Thoracic aorta (tissue), 2 donors: ENCODE measurements around the gene XPR1. TPM values are rescaled to one million over a fixed set of nuclear protein-coding genes. Genes with fewer than 3 reads are reported as not detected.

Experiments
- ATAC-seq: fragments of 150-250 bp; one replicate; pipeline ENCODE4 v1.8.0; 2017; ENCODE audit warnings: low read depth; ENCODE audit not compliant: insufficient number of reproducible peaks, low FRiP score
- DNase-seq: peaks from one replicate; pipeline ENCODE4 v3.0.0-alpha.2; 2020; ENCODE audit warnings: low spot score
- H3K27ac ChIP-seq, 2 donors: fragments of 200-600 bp; sonication (generic); 1 replicate in 1 of 2; 2 replicates in 1 of 2; pipeline ENCODE4 v1.5.1; 2016; ENCODE audit warnings: mild to moderate bottlenecking in 2 of 2, moderate library complexity in 2 of 2
- H3K27me3 ChIP-seq: fragments of 200-600 bp; sonication (generic); replicated peaks from 2 replicates; pipeline ENCODE4 v1.6.0; 2016; ENCODE audit warnings: mild to moderate bottlenecking; ENCODE audit not compliant: insufficient read depth
- H3K36me3 ChIP-seq: fragments of 200-600 bp; sonication (generic); one replicate; pipeline ENCODE4 v1.5.1; 2016
- H3K4me1 ChIP-seq, 2 donors: fragments of 200-600 bp; sonication (generic); 1 replicate in 1 of 2; 2 replicates in 1 of 2; pipeline versions ENCODE4 v1.5.1 to v1.6.0; 2016; ENCODE audit warnings: low read depth in 2 of 2, mild to moderate bottlenecking in 1 of 2; ENCODE audit not compliant: control insufficient read depth in 1 of 2
- H3K4me3 ChIP-seq: fragments of 200-600 bp; sonication (generic); 2 replicates; pipeline ENCODE4 v1.5.1; 2016; ENCODE audit warnings: mild to moderate bottlenecking
- H3K9me3 ChIP-seq: fragments of 200-600 bp; sonication (generic); 2 replicates; pipeline ENCODE4 v1.5.1; 2016
- total RNA-seq, 2 donors: library from RNA; depleted of rRNA; stranded (reverse); fragments of >200 nt; gene quantifications; one replicate each; pipeline versions ENCODE4 v1.1.0 to v1.2.3, GENCODE V29; 2016
- TF ChIP-seq, protein P1 (sequence below): fragments of 200-600 bp; sonication (generic); IDR thresholded peaks from one replicate; pipeline ENCODE4 v1.5.1; 2019; ENCODE audit warnings: antibody characterized with exemption

The XPR1 gene
- total RNA-seq, 2 donors from 2014 or later, result 29.1 to 42.8 TPM

- H3K9me3 ChIP-seq, result no peaks in the 10 kb centered on the region
Measured at GRCh38 chr1:180892675-180893074, 260.9 kb downstream of the XPR1 start.

DNA sequence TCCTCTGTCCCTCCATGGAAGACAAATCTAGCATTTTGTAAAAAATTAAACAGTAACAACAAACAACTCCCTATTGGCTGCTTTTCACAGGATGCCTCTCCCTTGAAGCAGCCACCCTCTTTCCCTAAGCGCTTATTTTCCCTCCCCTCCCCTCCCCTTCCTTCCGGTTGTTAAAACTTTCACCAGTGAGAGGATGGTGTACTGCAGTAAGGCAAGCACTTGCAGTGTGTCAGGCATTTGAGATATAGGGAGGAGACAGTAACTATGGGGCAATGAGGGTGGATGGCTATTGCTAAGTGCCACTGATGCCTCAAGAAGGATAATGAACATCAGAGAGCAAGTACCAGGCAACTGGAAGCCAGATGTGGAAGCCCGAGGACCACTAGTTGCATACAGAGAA lies 261.8 kb downstream of the XPR1 start:
- TF ChIP-seq, protein P1, sequence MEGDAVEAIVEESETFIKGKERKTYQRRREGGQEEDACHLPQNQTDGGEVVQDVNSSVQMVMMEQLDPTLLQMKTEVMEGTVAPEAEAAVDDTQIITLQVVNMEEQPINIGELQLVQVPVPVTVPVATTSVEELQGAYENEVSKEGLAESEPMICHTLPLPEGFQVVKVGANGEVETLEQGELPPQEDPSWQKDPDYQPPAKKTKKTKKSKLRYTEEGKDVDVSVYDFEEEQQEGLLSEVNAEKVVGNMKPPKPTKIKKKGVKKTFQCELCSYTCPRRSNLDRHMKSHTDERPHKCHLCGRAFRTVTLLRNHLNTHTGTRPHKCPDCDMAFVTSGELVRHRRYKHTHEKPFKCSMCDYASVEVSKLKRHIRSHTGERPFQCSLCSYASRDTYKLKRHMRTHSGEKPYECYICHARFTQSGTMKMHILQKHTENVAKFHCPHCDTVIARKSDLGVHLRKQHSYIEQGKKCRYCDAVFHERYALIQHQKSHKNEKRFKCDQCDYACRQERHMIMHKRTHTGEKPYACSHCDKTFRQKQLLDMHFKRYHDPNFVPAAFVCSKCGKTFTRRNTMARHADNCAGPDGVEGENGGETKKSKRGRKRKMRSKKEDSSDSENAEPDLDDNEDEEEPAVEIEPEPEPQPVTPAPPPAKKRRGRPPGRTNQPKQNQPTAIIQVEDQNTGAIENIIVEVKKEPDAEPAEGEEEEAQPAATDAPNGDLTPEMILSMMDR, result no peak
- no peaks in the 10 kb centered on the region for H3K27me3 ChIP-seq
- ATAC-seq (no peak), DNase-seq (no peak)
- H3K4me1 ChIP-seq, result no peaks in the 10 kb centered on the region
- no peaks in the 10 kb centered on the region for H3K36me3 ChIP-seq
- no peak overlapping the region for H3K4me3 ChIP-seq
- no peak overlapping the region for H3K27ac ChIP-seq
- H3K9me3 ChIP-seq, result no peaks in the 10 kb centered on the region

More at GRCh38 chr1:180892675-180893074, 260.9 kb downstream of the XPR1 start:
- DNase-seq (no peak), ATAC-seq (no peak)
- TF ChIP-seq, protein P1, result no peak
- H3K4me1 ChIP-seq, result no peaks in the 10 kb centered on the region
- H3K36me3 ChIP-seq, result no peaks in the 10 kb centered on the region
- no peak overlapping the region for H3K4me3 ChIP-seq
- H3K27me3 ChIP-seq, result no peaks in the 10 kb centered on the region
- H3K27ac ChIP-seq, result no peak overlapping the region

DNA sequence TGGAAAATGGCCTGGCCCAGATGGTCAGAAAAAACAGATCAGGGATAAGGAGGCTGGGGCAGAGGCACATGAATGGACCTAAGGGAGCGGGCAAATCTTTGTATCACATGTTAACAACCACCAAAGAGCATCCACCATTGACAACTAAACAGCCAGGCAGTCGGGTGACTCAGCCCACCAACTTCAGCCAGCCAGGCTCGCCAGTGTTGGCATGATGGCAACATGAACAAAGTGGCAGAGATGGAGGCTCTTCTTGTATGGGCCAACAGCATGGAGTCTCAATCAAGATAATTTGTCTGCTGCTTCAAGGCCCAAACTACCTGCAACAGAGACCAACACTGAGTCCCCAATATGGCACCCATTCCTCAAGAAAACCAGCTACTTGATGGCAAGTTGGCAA lies 264.3 kb downstream of the XPR1 start:
- no peak overlapping the region for H3K4me3 ChIP-seq
- TF ChIP-seq, protein P1, result no peak
- ATAC-seq (no peak), DNase-seq (no peak)
- no peaks in the 10 kb centered on the region for H3K4me1 ChIP-seq
- H3K27me3 ChIP-seq, result no peaks in the 10 kb centered on the region
- H3K9me3 ChIP-seq, result no peaks in the 10 kb centered on the region
- H3K27ac ChIP-seq, result no peak overlapping the region
- no peaks in the 10 kb centered on the region for H3K36me3 ChIP-seq

DNA sequence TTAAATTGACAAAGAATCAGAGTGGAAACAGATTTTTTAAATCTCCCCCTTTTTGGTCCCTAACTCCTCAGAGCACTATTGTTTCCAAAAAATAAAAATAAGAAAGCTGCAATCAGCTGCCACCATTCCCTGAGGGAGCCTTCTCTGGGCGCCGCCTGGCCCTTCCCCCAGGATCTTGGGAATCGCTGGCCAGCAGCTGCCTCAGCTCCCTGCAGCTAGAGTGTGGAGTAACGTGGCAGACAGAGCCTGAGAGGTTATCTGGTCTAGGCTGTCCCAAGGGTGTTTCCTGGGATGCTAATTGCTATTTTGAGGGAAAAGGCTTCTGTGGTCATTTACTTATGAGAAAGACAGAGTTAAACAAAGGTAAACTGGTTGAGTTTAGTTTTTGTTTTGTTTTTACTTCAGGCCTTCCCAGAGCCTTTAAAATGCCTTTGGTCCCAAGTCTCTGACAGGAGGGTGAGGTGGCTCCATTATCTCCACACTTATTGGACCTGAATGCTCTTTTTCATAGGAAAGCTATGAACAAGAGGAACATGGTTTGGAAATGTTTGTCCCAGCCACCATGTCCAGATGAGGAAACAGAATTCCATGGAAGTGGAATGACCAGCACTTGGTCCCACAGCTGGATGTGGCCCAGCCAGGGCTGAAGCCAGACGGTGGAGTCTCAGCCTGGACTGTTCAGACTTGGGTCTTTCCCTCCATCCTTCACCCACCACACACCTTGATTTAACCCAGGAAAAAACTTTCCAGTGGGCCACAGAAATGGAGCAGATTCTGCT lies 266.8 kb downstream of the XPR1 start:
- Histone ChIP-seq H3K27ac (no peak overlapping the region), H3K9me3 (no peaks in the 10 kb centered on the region), H3K36me3 (no peaks in the 10 kb centered on the region), H3K4me1 (no peaks in the 10 kb centered on the region), H3K4me3 (no peak overlapping the region), H3K27me3 (no peaks in the 10 kb centered on the region)
- TF ChIP-seq, protein P1, result no peak
- DNase-seq (no peak), ATAC-seq (no peak)

GRCh38 chr1:180899262-180899661 lies 267.4 kb downstream of the XPR1 start:
- H3K36me3 ChIP-seq, result no peaks in the 10 kb centered on the region

More at GRCh38 chr1:180899262-180899661, 267.4 kb downstream of the XPR1 start:
- no peak overlapping the region for H3K4me3 ChIP-seq
- no peak overlapping the region for H3K27ac ChIP-seq
- ATAC-seq (no peak), DNase-seq (no peak)
- no peaks in the 10 kb centered on the region for H3K27me3 ChIP-seq
- no peaks in the 10 kb centered on the region for H3K4me1 ChIP-seq
- no peaks in the 10 kb centered on the region for H3K9me3 ChIP-seq
- TF ChIP-seq, protein P1, result no peak
